H9 (cell line): ENCODE measurements around the gene HNRNPU. TPM values are rescaled to one million over a fixed set of nuclear protein-coding genes. Genes with fewer than 3 reads are reported as not detected.

ENCODE experiments used
- DNase-seq: peaks from one replicate; pipeline ENCODE4 v3.0.0-alpha.2; 2017
- H2AFZ ChIP-seq: one replicate; pipeline ENCODE4 v1.6.1; 2013; ENCODE audit warnings: mild to moderate bottlenecking, low read length, control low read depth, moderate library complexity
- H2AK5ac ChIP-seq: 2 replicates; pipeline ENCODE4 v1.6.1; 2013; ENCODE audit warnings: low read length, control low read depth, mixed read lengths; ENCODE audit not compliant: insufficient read length
- H2BK120ac ChIP-seq: one replicate; pipeline ENCODE4 v1.6.1; 2013; ENCODE audit warnings: low read depth, mild to moderate bottlenecking, low read length, control low read depth, inconsistent platforms; ENCODE audit not compliant: poor library complexity, severe bottlenecking
- H2BK12ac ChIP-seq: 2 replicates; pipeline ENCODE4 v1.6.1; 2013; ENCODE audit warnings: low read length, control low read depth, mixed read lengths, low read depth; ENCODE audit not compliant: insufficient read length
- H2BK15ac ChIP-seq: 2 replicates; pipeline ENCODE4 v1.6.1; 2013; ENCODE audit warnings: low read depth, low read length, control low read depth
- H2BK20ac ChIP-seq: one replicate; pipeline ENCODE4 v1.6.1; 2013; ENCODE audit warnings: low read depth, mild to moderate bottlenecking, low read length, control low read depth, inconsistent platforms; ENCODE audit not compliant: poor library complexity, severe bottlenecking
- H2BK5ac ChIP-seq: 2 replicates; pipeline ENCODE4 v1.6.1; 2013; ENCODE audit warnings: low read length, control low read depth, mixed read lengths; ENCODE audit not compliant: insufficient read length
- H3K14ac ChIP-seq: 2 replicates; pipeline ENCODE4 v1.6.1; 2013; ENCODE audit warnings: low read length, control low read depth; ENCODE audit not compliant: insufficient read depth
- H3K18ac ChIP-seq: 2 replicates; pipeline ENCODE4 v1.6.1; 2013; ENCODE audit warnings: low read depth, mild to moderate bottlenecking, mixed read lengths, low read length, control low read depth; ENCODE audit not compliant: insufficient read length
- H3K23ac ChIP-seq: 2 replicates; pipeline ENCODE4 v1.6.1; 2013; ENCODE audit warnings: low read length, control low read depth, mixed read lengths, low read depth; ENCODE audit not compliant: insufficient read length
- H3K23me2 ChIP-seq: 2 replicates; pipeline ENCODE4 v1.6.1; 2013; ENCODE audit warnings: low read depth, mild to moderate bottlenecking, mixed read lengths, low read length, control low read depth; ENCODE audit not compliant: insufficient read length, poor library complexity, severe bottlenecking
- H3K27ac ChIP-seq: 2 replicates; pipeline ENCODE4 v1.5.1; 2013; ENCODE audit warnings: low read length, control low read depth, mixed read lengths, low read depth; ENCODE audit not compliant: insufficient read length
- H3K27me3 ChIP-seq: 2 replicates; pipeline ENCODE4 v1.6.1; 2013; ENCODE audit warnings: low read length, control low read depth, inconsistent platforms; ENCODE audit not compliant: insufficient read depth
- H3K4ac ChIP-seq: 2 replicates; pipeline ENCODE4 v1.6.1; 2013; ENCODE audit warnings: low read depth, mild to moderate bottlenecking, control low read depth, inconsistent platforms, low read length, moderate library complexity
- H3K4me1 ChIP-seq: 2 replicates; pipeline ENCODE4 v1.6.1; 2013; ENCODE audit warnings: low read length, control low read depth, inconsistent platforms; ENCODE audit not compliant: insufficient read depth
- H3K4me2 ChIP-seq: 2 replicates; pipeline ENCODE4 v1.6.1; 2013; ENCODE audit warnings: low read length, control low read depth, mixed read lengths; ENCODE audit not compliant: insufficient read length, insufficient read depth
- H3K56ac ChIP-seq: 2 replicates; pipeline ENCODE4 v1.6.1; 2013; ENCODE audit warnings: low read depth, mild to moderate bottlenecking, mixed read lengths, low read length, control low read depth; ENCODE audit not compliant: insufficient read length
- H3K79me1 ChIP-seq: 2 replicates; pipeline ENCODE4 v1.6.1; 2013; ENCODE audit warnings: low read depth, mild to moderate bottlenecking, moderate library complexity, low read length, control low read depth, inconsistent platforms; ENCODE audit not compliant: insufficient read depth, poor library complexity, severe bottlenecking
- H3K79me2 ChIP-seq: 2 replicates; pipeline ENCODE4 v1.6.1; 2013; ENCODE audit warnings: low read length, control low read depth, inconsistent platforms; ENCODE audit not compliant: insufficient read depth
- H3K9ac ChIP-seq: 2 replicates; pipeline ENCODE4 v1.6.1; 2013; ENCODE audit warnings: low read length, control low read depth, mixed read lengths; ENCODE audit not compliant: insufficient read length; ENCODE audit errors: extremely low read depth
- H3K9me3 ChIP-seq: one replicate; pipeline ENCODE4 v1.6.1; 2013; ENCODE audit warnings: low read depth, low read length, inconsistent platforms; ENCODE audit not compliant: control insufficient read depth
- H3T11ph ChIP-seq: one replicate; pipeline ENCODE4 v1.6.1; 2013; ENCODE audit warnings: mild to moderate bottlenecking, low read length, control low read depth, inconsistent platforms
- H4K20me1 ChIP-seq: one replicate; pipeline ENCODE4 v1.6.1; 2013; ENCODE audit not compliant: control insufficient read depth, insufficient read length, insufficient read depth
- H4K5ac ChIP-seq: 2 replicates; pipeline ENCODE4 v1.6.1; 2013; ENCODE audit warnings: low read depth, mild to moderate bottlenecking, mixed read lengths, low read length, control low read depth; ENCODE audit not compliant: insufficient read length
- H4K8ac ChIP-seq: replicated peaks from 2 replicates; pipeline ENCODE4 v1.6.1; 2013; ENCODE audit warnings: low read length, control low read depth, mixed read lengths, low read depth; ENCODE audit not compliant: insufficient read length
- H4K91ac ChIP-seq: 2 replicates; pipeline ENCODE4 v1.6.1; 2013; ENCODE audit warnings: low read depth, mild to moderate bottlenecking, moderate library complexity, mixed read lengths, low read length, control low read depth; ENCODE audit not compliant: insufficient read length
- H3K27ac Mint-ChIP-seq, 3 experiments: 2 replicates in 2 of 3; 3 replicates in 1 of 3; pipeline ENCODE4 v1.8.0; 2020 to 2021; ENCODE audit warnings: mixed read lengths in 3 of 3, mild to moderate bottlenecking in 1 of 3, moderate library complexity in 1 of 3
- H3K27me3 Mint-ChIP-seq: 2 replicates; pipeline ENCODE4 v1.8.0; 2021; ENCODE audit warnings: low read depth, mild to moderate bottlenecking, moderate library complexity, mixed read lengths
- H3K36me3 Mint-ChIP-seq, 3 experiments: 2 replicates in 2 of 3; 3 replicates in 1 of 3; pipeline ENCODE4 v1.8.0; 2020 to 2021; ENCODE audit warnings: low read depth in 3 of 3, mixed read lengths in 3 of 3; ENCODE audit not compliant: insufficient read depth in 1 of 3
- H3K4me1 Mint-ChIP-seq, 2 experiments: 2 replicates each; pipeline ENCODE4 v1.8.0; 2020; ENCODE audit warnings: mixed read lengths in 2 of 2
- H3K4me3 Mint-ChIP-seq, 2 experiments: 2 replicates in 1 of 2; 3 replicates in 1 of 2; pipeline ENCODE4 v1.8.0; 2020 to 2021; ENCODE audit warnings: mild to moderate bottlenecking in 2 of 2, mixed read lengths in 2 of 2, moderate library complexity in 1 of 2
- H3K9me3 Mint-ChIP-seq, 2 experiments: 2 replicates in 1 of 2; 3 replicates in 1 of 2; pipeline ENCODE4 v1.8.0; 2020; ENCODE audit warnings: mild to moderate bottlenecking in 2 of 2, mixed read lengths in 2 of 2, moderate library complexity in 1 of 2
- CTCF ChIP-seq: fragments of 200-600 bp; sonication (generic); conservative IDR thresholded peaks from 3 replicates; pipeline ENCODE4 v1.8.0; 2021; ENCODE audit warnings: antibody characterized with exemption, mild to moderate bottlenecking
- WGBS: extraction: QIAGEN DNeasy Blood & Tissue Kit; methylation state at CpG from one replicate; pipeline ENCODE4 v1.1.7; 2013; ENCODE audit warnings: missing lambda C conversion rate, low lambda C conversion rate, mixed read lengths; ENCODE audit not compliant: insufficient read length; ENCODE audit errors: extremely low coverage; 5-methylcytosine and 5-hydroxymethylcytosine counted together
- total RNA-seq: library from RNA; stranded (reverse); gene quantifications from 2 replicates; pipeline ENCODE4 v1.2.1, GENCODE V29; 2021

HNRNPU gene
- total RNA-seq, 1 experiment from 2014 or later: 657 TPM

GRCh38 chr1:244858357-244858756, 6.0 kb downstream of the HNRNPU start:
- no peak overlapping the region for H2AK5ac ChIP-seq
- H3K9me3 ChIP-seq: no peaks in the 10 kb centered on the region
- no peak overlapping the region for H3K27ac ChIP-seq
- H2AFZ ChIP-seq: no peak overlapping the region
- no peak overlapping the region for H2BK12ac ChIP-seq
- no peak overlapping the region for H3K4me3 Mint-ChIP-seq
- no peak overlapping the region for H2BK120ac ChIP-seq
- no peak overlapping the region for H3K56ac ChIP-seq
- peaks cover 84 to 95% (median 95%) of the 10 kb centered on the region in 3 experiments for H3K36me3 Mint-ChIP-seq
- no peak overlapping the region for H2BK20ac ChIP-seq
- H3K23ac ChIP-seq: no peak overlapping the region
- H3K23me2 ChIP-seq: peaks cover 7% of the 10 kb centered on the region
- H4K5ac ChIP-seq: no peak overlapping the region
- no peak for DNase-seq
- H3K27me3 ChIP-seq: no peaks in the 10 kb centered on the region
- no peak overlapping the region for H4K8ac ChIP-seq
- no CpG with 5 or more reads among the region's 1 CpG for WGBS
- no peak overlapping the region for H3K4me2 ChIP-seq
- H3K79me2 ChIP-seq: peaks cover 38% of the 10 kb centered on the region
- H3T11ph ChIP-seq: no peak overlapping the region
- H3K4me1 ChIP-seq: no peaks in the 10 kb centered on the region
- no peak overlapping the region for H3K9ac ChIP-seq
- H3K14ac ChIP-seq: no peak overlapping the region
- no peak overlapping the region for H4K91ac ChIP-seq
- H3K27me3 Mint-ChIP-seq: peaks cover 2% of the 10 kb centered on the region; the same call in 1 of the 2 replicates
- peaks cover 18 to 37% of the 10 kb centered on the region in 2 experiments for H3K4me1 Mint-ChIP-seq
- no peak for TF ChIP-seq CTCF
- H3K9me3 Mint-ChIP-seq: no peaks in the 10 kb centered on the region
- H2BK5ac ChIP-seq: no peak overlapping the region
- no peak overlapping the region for H2BK15ac ChIP-seq
- no peak overlapping the region for H3K4ac ChIP-seq
- peaks cover 3% of the 10 kb centered on the region for H3K79me1 ChIP-seq
- peak overlapping the region in 1 of 3 experiments; percentile 87; a peak in 1 of 7 replicates for H3K27ac Mint-ChIP-seq
- H4K20me1 ChIP-seq: no peaks in the 10 kb centered on the region
- H3K18ac ChIP-seq: no peak overlapping the region
